NCI-H1092 treated with DMSO at 0.1 percent for 48 hours (cell line): ENCODE measurements around the gene WNT11.

ENCODE experiments used
- DNase-seq: peaks from one replicate; lab custom pipeline; 2025; lab: John Stamatoyannopoulos, UW

WNT11 gene

GRCh38 chr11:76218449-76219178 lies 12.3 kb upstream of the WNT11 start:
- DNase-seq = no peak

GRCh38 chr11:76217653-76218160 lies 11.4 kb upstream of the WNT11 start:
- DNase-seq = peak; percentile 64

GRCh38 chr11:76216536-76217325 lies 10.4 kb upstream of the WNT11 start:
- DNase-seq = no peak

- no peak for DNase-seq
Measured at GRCh38 chr11:76215941-76216340, 9.6 kb upstream of the WNT11 start.

GRCh38 chr11:76214968-76215548 lies 8.8 kb upstream of the WNT11 start:
- no peak for DNase-seq

GRCh38 chr11:76214186-76214585 lies 7.9 kb upstream of the WNT11 start:
- no peak for DNase-seq

- DNase-seq = peak; percentile 7
Measured at GRCh38 chr11:76212086-76213035, 6.1 kb upstream of the WNT11 start.

GRCh38 chr11:76210931-76211851 lies 4.9 kb upstream of the WNT11 start:
- no peak for DNase-seq

- DNase-seq = peak; percentile 62
Measured at GRCh38 chr11:76209973-76210930, 4.0 kb upstream of the WNT11 start.

- DNase-seq = peak; percentile 34
Measured at GRCh38 chr11:76209375-76209972, 3.2 kb upstream of the WNT11 start.

- peak; percentile 59 for DNase-seq
Measured at GRCh38 chr11:76208438-76209374, 2.4 kb upstream of the WNT11 start.

- DNase-seq = peak; percentile 82
Measured at GRCh38 chr11:76207642-76208401, 1.5 kb upstream of the WNT11 start.

- no peak for DNase-seq
Measured at GRCh38 chr11:76206077-76206326, 300 bp downstream of the WNT11 start.

GRCh38 chr11:76205252-76206076 lies 838 bp downstream of the WNT11 start:
- no peak for DNase-seq

GRCh38 chr11:76203937-76204336 lies 2.4 kb downstream of the WNT11 start:
- no peak for DNase-seq

- no peak for DNase-seq
Measured at GRCh38 chr11:76203131-76203925, 3.0 kb downstream of the WNT11 start.
